Skeletal muscle satellite cell (primary cell): ENCODE results near the gene TBC1D30.

Experiments used
- H3K27me3 ChIP-seq: 2 replicates; pipeline ENCODE4 v1.7.0; 2013; ENCODE audit warnings: low read length; ENCODE audit not compliant: control insufficient read depth, insufficient read depth
- H3K36me3 ChIP-seq: 2 replicates; pipeline ENCODE4 v1.7.0; 2013; ENCODE audit warnings: mild to moderate bottlenecking, control low read depth, low read length; ENCODE audit not compliant: insufficient read depth
- H3K4me1 ChIP-seq: 2 replicates; pipeline ENCODE4 v1.7.0; 2013; ENCODE audit warnings: low read length; ENCODE audit not compliant: control insufficient read depth, insufficient read depth
- H3K4me2 ChIP-seq: 2 replicates; pipeline ENCODE4 v1.7.0; 2013; ENCODE audit warnings: mild to moderate bottlenecking, low read length
- H3K4me3 ChIP-seq: 2 replicates; pipeline ENCODE4 v1.7.0; 2013; ENCODE audit warnings: low read length
- H3K9ac ChIP-seq: 2 replicates; pipeline ENCODE4 v1.7.0; 2013; ENCODE audit warnings: mild to moderate bottlenecking, low read depth, low read length, moderate library complexity
- H3K9me3 ChIP-seq: replicated peaks from 2 replicates; pipeline ENCODE4 v1.7.0; 2013; ENCODE audit warnings: mild to moderate bottlenecking, control low read depth, low read length

TBC1D30 gene

GRCh38 chr12:64916411-64917261, 92.2 kb downstream of the TBC1D30 start:
- H3K9ac ChIP-seq = no peak overlapping the region
- H3K4me3 ChIP-seq = no peak overlapping the region

GRCh38 chr12:64918344-64918743, 93.9 kb downstream of the TBC1D30 start:
- Histone ChIP-seq H3K4me3 (no peak overlapping the region), H3K36me3 (no peaks in the 10 kb centered on the region), H3K27me3 (peaks cover 32% of the 10 kb centered on the region), H3K9ac (no peak overlapping the region), H3K4me1 (no peaks in the 10 kb centered on the region), H3K4me2 (no peak overlapping the region), H3K9me3 (no peaks in the 10 kb centered on the region)

More at GRCh38 chr12:64916411-64917261, 92.2 kb downstream of the TBC1D30 start:
- Histone ChIP-seq H3K36me3 (no peaks in the 10 kb centered on the region), H3K27me3 (peaks cover 28% of the 10 kb centered on the region), H3K4me2 (no peak overlapping the region), H3K4me1 (peaks cover 11% of the 10 kb centered on the region), H3K9me3 (no peaks in the 10 kb centered on the region)

- Histone ChIP-seq H3K27me3 (peaks cover 28% of the 10 kb centered on the region), H3K4me1 (no peaks in the 10 kb centered on the region), H3K9ac (no peak overlapping the region), H3K9me3 (no peaks in the 10 kb centered on the region), H3K4me3 (no peak overlapping the region), H3K4me2 (no peak overlapping the region), H3K36me3 (no peaks in the 10 kb centered on the region)
Observed at GRCh38 chr12:64918801-64919200, 94.4 kb downstream of the TBC1D30 start.

GRCh38 chr12:64922853-64923252, 98.4 kb downstream of the TBC1D30 start:
- Histone ChIP-seq H3K4me2 (no peak overlapping the region), H3K36me3 (no peaks in the 10 kb centered on the region), H3K4me1 (no peaks in the 10 kb centered on the region), H3K9ac (no peak overlapping the region), H3K4me3 (no peak overlapping the region), H3K27me3 (peaks cover 27% of the 10 kb centered on the region), H3K9me3 (no peaks in the 10 kb centered on the region)

- Histone ChIP-seq H3K36me3 (no peaks in the 10 kb centered on the region), H3K9ac (no peak overlapping the region), H3K4me2 (no peak overlapping the region), H3K27me3 (peaks cover 28% of the 10 kb centered on the region), H3K4me3 (no peak overlapping the region), H3K9me3 (no peaks in the 10 kb centered on the region), H3K4me1 (no peaks in the 10 kb centered on the region)
Observed at GRCh38 chr12:64923536-64923935, 99.1 kb downstream of the TBC1D30 start.
